DND-41 (cell line): Measurements from ENCODE around the gene SIKE1.
"Not testable (repeated sequence)": the region's sequence is repeated elsewhere in the genome, so short reads cannot be mapped to it uniquely, and the experiment has no call there.

Source experiments
- EZH2 ChIP-seq: IDR thresholded peaks from 3 replicates; pipeline ENCODE4 v1.6.1; 2012; ENCODE audit warnings: borderline replicate concordance, low read depth, mild to moderate bottlenecking, moderate library complexity, low read length, inconsistent platforms; ENCODE audit not compliant: severe bottlenecking
- TF ChIP-seq, protein P1 (sequence below): IDR thresholded peaks from 2 replicates; pipeline ENCODE4 v1.5.1; 2012; ENCODE audit warnings: borderline replicate concordance, low read length, moderate library complexity, mild to moderate bottlenecking; ENCODE audit not compliant: poor library complexity, severe bottlenecking; ENCODE audit errors: extremely low read depth

DNA sequence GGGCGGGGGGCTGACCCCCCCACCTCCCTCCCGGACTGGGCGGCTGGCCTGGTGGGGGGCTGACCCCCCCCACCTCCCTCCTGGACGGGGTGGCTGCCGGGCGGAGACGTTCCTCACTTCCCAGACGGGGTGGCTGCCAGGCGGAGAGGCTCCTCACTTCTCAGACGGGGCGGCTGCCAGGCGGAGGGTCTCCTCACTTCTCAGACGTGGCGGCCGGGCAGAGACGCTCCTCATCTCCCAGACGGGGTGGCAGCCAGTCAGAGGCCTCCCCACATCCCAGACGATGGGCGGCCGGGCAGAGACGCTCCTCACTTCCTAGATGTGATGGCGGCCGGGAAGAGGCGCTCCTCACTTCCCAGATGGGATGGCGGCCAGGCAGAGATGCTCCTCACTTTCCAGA, 10.1 kb upstream of the SIKE1 start:
- TF ChIP-seq, protein P1, sequence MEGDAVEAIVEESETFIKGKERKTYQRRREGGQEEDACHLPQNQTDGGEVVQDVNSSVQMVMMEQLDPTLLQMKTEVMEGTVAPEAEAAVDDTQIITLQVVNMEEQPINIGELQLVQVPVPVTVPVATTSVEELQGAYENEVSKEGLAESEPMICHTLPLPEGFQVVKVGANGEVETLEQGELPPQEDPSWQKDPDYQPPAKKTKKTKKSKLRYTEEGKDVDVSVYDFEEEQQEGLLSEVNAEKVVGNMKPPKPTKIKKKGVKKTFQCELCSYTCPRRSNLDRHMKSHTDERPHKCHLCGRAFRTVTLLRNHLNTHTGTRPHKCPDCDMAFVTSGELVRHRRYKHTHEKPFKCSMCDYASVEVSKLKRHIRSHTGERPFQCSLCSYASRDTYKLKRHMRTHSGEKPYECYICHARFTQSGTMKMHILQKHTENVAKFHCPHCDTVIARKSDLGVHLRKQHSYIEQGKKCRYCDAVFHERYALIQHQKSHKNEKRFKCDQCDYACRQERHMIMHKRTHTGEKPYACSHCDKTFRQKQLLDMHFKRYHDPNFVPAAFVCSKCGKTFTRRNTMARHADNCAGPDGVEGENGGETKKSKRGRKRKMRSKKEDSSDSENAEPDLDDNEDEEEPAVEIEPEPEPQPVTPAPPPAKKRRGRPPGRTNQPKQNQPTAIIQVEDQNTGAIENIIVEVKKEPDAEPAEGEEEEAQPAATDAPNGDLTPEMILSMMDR: not testable (repeated sequence)
- not testable (repeated sequence) for TF ChIP-seq EZH2
